Measurements from ENCODE around the gene TMEM175. TPM values are rescaled to one million over a fixed set of nuclear protein-coding genes. Genes with fewer than 3 reads are reported as not detected.

TMEM175 gene
- total and polyA plus RNA-seq, 9 of the 15 experiments (the other 6 are each of a cell fraction or from before 2014, with no cell fraction given) = 0.13 to 30.9 (median 9.4) TPM

GRCh38 chr4:968621-969394 lies 36.5 kb downstream of the TMEM175 start:
- no peak for ATAC-seq
- Histone ChIP-seq H2AFZ (ENCODE audit: low read depth, low read length) (no peak overlapping the region), H3K9ac (ENCODE audit: insufficient read depth in 1 of 2, low read depth in 2 of 2, low read length in 2 of 2) (peak overlapping the region in 1 of 2 experiments; percentile 79; a peak in 2 of 4 replicates), H3K27me3 (ENCODE audit: control insufficient read depth in 2 of 2, insufficient read depth in 2 of 2, low read length in 2 of 2) (no peaks in the 10 kb centered on the region), H3K79me2 (ENCODE audit: control insufficient read depth, insufficient read depth, low read length) (peaks cover 10% of the 10 kb centered on the region; the same call in 2 of the 3 replicates), H3K4me3 (no peak overlapping the region), H3K4me1 (replicated peaks in 1 of 2; ENCODE audit: control insufficient read depth in 2 of 2, insufficient read depth in 2 of 2, low read length in 2 of 2) (peaks cover 0 to 63% of the 10 kb centered on the region in 2 experiments; a peak in 4 of 5 replicates), H3K9me3 (replicated peaks; ENCODE audit: control insufficient read depth, insufficient read depth, low read depth, low read length) (no peaks in the 10 kb centered on the region), H4K20me1 (replicated peaks; ENCODE audit: control insufficient read depth, insufficient read depth, low read length) (no peaks in the 10 kb centered on the region; the same call in 1 of the 2 replicates), H3K27ac (ENCODE audit: extremely low read depth, low read depth, low read length) (no peak overlapping the region), H3K36me3 (ENCODE audit: control insufficient read depth, insufficient read depth, low read length) (peaks cover 15% of the 10 kb centered on the region; the same call in 1 of the 3 replicates), H3K4me2 (ENCODE audit: insufficient read depth, low read length) (no peak overlapping the region), H3K9me1 (ENCODE audit: control insufficient read depth, insufficient read depth, low read length) (no peaks in the 10 kb centered on the region)
- FAIRE-seq = no peak
- CTCF ChIA-PET (ENCODE audit: low intra/inter-chr PET ratio) = no interaction called here
- BruUV-seq (replicated peaks) = no TSS peak
- POLR2A ChIA-PET = interaction anchor here (0.7 kb wide), 1 partner anchor 41 kb away, joined by 3 read pairs; no protein-coding TSS in a partner anchor
- no peak for DNase-seq (ENCODE audit: extremely low read depth in 1 of 4, low spot score in 3 of 4)
- intact Hi-C loops (cut with micrococcal nuclease) (no loop called here), in situ Hi-C loops (cut with MboI) (no loop called here)
- TF ChIP-seq, protein P1, sequence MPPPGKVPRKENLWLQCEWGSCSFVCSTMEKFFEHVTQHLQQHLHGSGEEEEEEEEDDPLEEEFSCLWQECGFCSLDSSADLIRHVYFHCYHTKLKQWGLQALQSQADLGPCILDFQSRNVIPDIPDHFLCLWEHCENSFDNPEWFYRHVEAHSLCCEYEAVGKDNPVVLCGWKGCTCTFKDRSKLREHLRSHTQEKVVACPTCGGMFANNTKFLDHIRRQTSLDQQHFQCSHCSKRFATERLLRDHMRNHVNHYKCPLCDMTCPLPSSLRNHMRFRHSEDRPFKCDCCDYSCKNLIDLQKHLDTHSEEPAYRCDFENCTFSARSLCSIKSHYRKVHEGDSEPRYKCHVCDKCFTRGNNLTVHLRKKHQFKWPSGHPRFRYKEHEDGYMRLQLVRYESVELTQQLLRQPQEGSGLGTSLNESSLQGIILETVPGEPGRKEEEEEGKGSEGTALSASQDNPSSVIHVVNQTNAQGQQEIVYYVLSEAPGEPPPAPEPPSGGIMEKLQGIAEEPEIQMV (tag; conservative IDR thresholded peaks at IDR 0.05; ENCODE audit: low read depth) = no peak
- TF ChIP-seq ZNF197 (CRISPR knock-in tag; IDR thresholded peaks at IDR 0.05; ENCODE audit: low read depth) (no peak), TOE1 (IDR thresholded peaks at IDR 0.05; ENCODE audit: borderline replicate concordance) (no peak), TOE1 (CRISPR knock-in tag; IDR thresholded peaks at IDR 0.05; ENCODE audit: borderline replicate concordance, low read depth) (no peak), ZNF224 (CRISPR knock-in tag; IDR thresholded peaks at IDR 0.05) (no peak), ZNF586 (CRISPR knock-in tag; conservative IDR thresholded peaks at IDR 0.05) (no peak), IFI16 (CRISPR knock-in tag; IDR thresholded peaks at IDR 0.05) (no peak), POLR2G (IDR thresholded peaks at IDR 0.05; ENCODE audit: low read depth, low read length) (peak; percentile 57; the same call in 1 of the 2 replicates), PCBP1 (IDR thresholded peaks at IDR 0.05; ENCODE audit: low read depth, low read length, poor library complexity, severe bottlenecking) (peak; percentile 6), RBFOX2 (IDR thresholded peaks at IDR 0.05; ENCODE audit: low read depth, low read length) (peak; percentile 25; the same call in 1 of the 2 replicates), SREBF1 (IDR thresholded peaks at IDR 0.05; ENCODE audit: borderline replicate concordance, low read depth, low read length) (no peak), SMARCC2 (IDR thresholded peaks at IDR 0.05; ENCODE audit: low read depth) (no peak), SMARCE1 (IDR thresholded peaks at IDR 0.05) (no peak)
- TF ChIP-seq, protein P2, sequence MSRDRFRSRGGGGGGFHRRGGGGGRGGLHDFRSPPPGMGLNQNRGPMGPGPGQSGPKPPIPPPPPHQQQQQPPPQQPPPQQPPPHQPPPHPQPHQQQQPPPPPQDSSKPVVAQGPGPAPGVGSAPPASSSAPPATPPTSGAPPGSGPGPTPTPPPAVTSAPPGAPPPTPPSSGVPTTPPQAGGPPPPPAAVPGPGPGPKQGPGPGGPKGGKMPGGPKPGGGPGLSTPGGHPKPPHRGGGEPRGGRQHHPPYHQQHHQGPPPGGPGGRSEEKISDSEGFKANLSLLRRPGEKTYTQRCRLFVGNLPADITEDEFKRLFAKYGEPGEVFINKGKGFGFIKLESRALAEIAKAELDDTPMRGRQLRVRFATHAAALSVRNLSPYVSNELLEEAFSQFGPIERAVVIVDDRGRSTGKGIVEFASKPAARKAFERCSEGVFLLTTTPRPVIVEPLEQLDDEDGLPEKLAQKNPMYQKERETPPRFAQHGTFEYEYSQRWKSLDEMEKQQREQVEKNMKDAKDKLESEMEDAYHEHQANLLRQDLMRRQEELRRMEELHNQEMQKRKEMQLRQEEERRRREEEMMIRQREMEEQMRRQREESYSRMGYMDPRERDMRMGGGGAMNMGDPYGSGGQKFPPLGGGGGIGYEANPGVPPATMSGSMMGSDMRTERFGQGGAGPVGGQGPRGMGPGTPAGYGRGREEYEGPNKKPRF (IDR thresholded peaks at IDR 0.05; ENCODE audit: low read depth, low read length) = no peak
- WGBS (ENCODE audit: insufficient coverage, low coverage, missing lambda C conversion rate) = 85% methylated on average over 19 of the region's 23 CpGs

All from K562 (cell line).